HepG2 (cell line): ENCODE data around the gene ATP6V0D1. TPM values are rescaled to one million over a fixed set of nuclear protein-coding genes. Genes with fewer than 3 reads are reported as not detected.

Experiments
- ATRX ChIP-seq: sonication (generic); formaldehyde crosslinking; IDR thresholded peaks from 2 replicates; pipeline ENCODE4 v1.4.0; 2020; ENCODE audit warnings: missing genetic modification reagents, borderline replicate concordance
- BCL3 ChIP-seq: sonication (generic); formaldehyde crosslinking; IDR thresholded peaks from 2 replicates; pipeline ENCODE4 v1.5.1; 2020; ENCODE audit warnings: mild to moderate bottlenecking, missing genetic modification reagents, moderate library complexity
- BRD4 ChIP-seq: sonication (generic); formaldehyde crosslinking; IDR thresholded peaks from 2 replicates; pipeline ENCODE4 v1.4.0; 2020; ENCODE audit warnings: missing genetic modification reagents
- CEBPB ChIP-seq: IDR thresholded peaks from 2 replicates; pipeline ENCODE4 v1.6.1; 2011; ENCODE audit warnings: low read depth, low read length, improper control_type of control experiment, borderline replicate concordance
- HINFP ChIP-seq: sonication (generic); formaldehyde crosslinking; IDR thresholded peaks from 2 replicates; pipeline ENCODE4 v1.4.0; 2020; ENCODE audit warnings: low read depth, mild to moderate bottlenecking, missing genetic modification reagents
- NR2F1 ChIP-seq, 2 experiments: fragments of 450-650 bp in 1 of 2; formaldehyde crosslinking in 1 of 2; IDR thresholded peaks; 2 replicates each; pipeline versions ENCODE4 v1.5.0 to v1.6.1; 2016 to 2020; ENCODE audit warnings: mild to moderate bottlenecking in 1 of 2, missing compliant biosample characterization in 1 of 2, missing genetic modification reagents in 1 of 2, moderate library complexity in 1 of 2
- PAX8 ChIP-seq: sonication (generic); formaldehyde crosslinking; IDR thresholded peaks from 2 replicates; pipeline ENCODE4 v1.8.0; 2022; ENCODE audit warnings: mild to moderate bottlenecking, missing genetic modification reagents, borderline replicate concordance
- PITX1 ChIP-seq: sonication (generic); formaldehyde crosslinking; IDR thresholded peaks from 2 replicates; pipeline ENCODE4 v1.5.1; 2020; ENCODE audit warnings: mild to moderate bottlenecking, missing genetic modification reagents
- RFX3 ChIP-seq: IDR thresholded peaks from 2 replicates; pipeline ENCODE4 v1.6.1; 2016; ENCODE audit warnings: missing biosample characterization, missing genetic modification reagents
- SOX6 ChIP-seq, 2 experiments: fragments of 450-650 bp in 1 of 2; sonication (generic) in 1 of 2; formaldehyde crosslinking in 1 of 2; IDR thresholded peaks; 2 replicates each; pipeline versions ENCODE4 v1.4.0 to v1.6.1; 2017 to 2020; ENCODE audit warnings: antibody characterized with exemption in 1 of 2, mild to moderate bottlenecking in 1 of 2, missing genetic modification reagents in 1 of 2
- TAF15 ChIP-seq: fragments of 200-400 bp; formaldehyde crosslinking; IDR thresholded peaks from one replicate; pipeline ENCODE4 v1.6.1; 2018; ENCODE audit warnings: mild to moderate bottlenecking, low read depth, low read length; ENCODE audit not compliant: poor library complexity, severe bottlenecking
- TBX3 ChIP-seq: fragments of 450-650 bp; IDR thresholded peaks from 2 replicates; pipeline ENCODE4 v1.6.1; 2017; ENCODE audit warnings: antibody characterized with exemption, mild to moderate bottlenecking, inconsistent platforms, borderline replicate concordance
- ZNF337 ChIP-seq: sonication (generic); formaldehyde crosslinking; IDR thresholded peaks from 2 replicates; pipeline ENCODE4 v1.5.1; 2020; ENCODE audit warnings: missing genetic modification reagents, low read depth, mild to moderate bottlenecking, borderline replicate concordance
- ZNF34 ChIP-seq: sonication (generic); formaldehyde crosslinking; IDR thresholded peaks from 2 replicates; pipeline ENCODE4 v1.4.0; 2020; ENCODE audit warnings: mild to moderate bottlenecking, missing genetic modification reagents, borderline replicate concordance
- ZNF547 ChIP-seq: sonication (generic); formaldehyde crosslinking; IDR thresholded peaks from 2 replicates; pipeline ENCODE4 v1.5.1; 2020; ENCODE audit warnings: mild to moderate bottlenecking, missing genetic modification reagents
- ZNF772 ChIP-seq: sonication (generic); formaldehyde crosslinking; IDR thresholded peaks from 2 replicates; pipeline ENCODE4 v1.5.0; 2020; ENCODE audit warnings: mild to moderate bottlenecking, missing genetic modification reagents
- ZSCAN21 ChIP-seq: sonication (generic); formaldehyde crosslinking; IDR thresholded peaks from 2 replicates; pipeline ENCODE4 v1.8.0; 2022; ENCODE audit warnings: mild to moderate bottlenecking, missing genetic modification reagents, moderate library complexity, borderline replicate concordance
- polyA plus RNA-seq, 8 experiments: library from polyadenylated mRNA; depleted of rRNA in 3 of 8; stranded (reverse) in 7 of 8; unstranded in 1 of 8; fragments of >200 nt; fragmentation: Illumina TruSeq in 4 of 8; extraction: Trizol in 4 of 8; gene quantifications; 2 replicates each; pipeline versions ENCODE4 v1.2.1 to v1.2.3, GENCODE V29; 2011 to 2016; ENCODE audit warnings: low read depth in 4 of 8, missing spikeins in 1 of 8, mixed read lengths in 1 of 8; ENCODE audit not compliant: insufficient read depth in 1 of 8
- total RNA-seq, 5 experiments: library from RNA; depleted of rRNA; stranded (reverse); fragments of >200 nt; fragmentation: Illumina TruSeq; extraction: Trizol; gene quantifications; 2 replicates each; pipeline ENCODE4 v1.2.3, GENCODE V29; 2016; ENCODE audit warnings: low read depth in 1 of 5
- TF ChIP-seq, protein P1 (sequence below): sonication (generic); formaldehyde crosslinking; IDR thresholded peaks from 2 replicates; pipeline ENCODE4 v1.4.0; 2020; ENCODE audit warnings: mild to moderate bottlenecking, low read depth, missing genetic modification reagents
- TF ChIP-seq, protein P2 (sequence below): IDR thresholded peaks from 2 replicates; pipeline ENCODE4 v1.6.1; 2016; ENCODE audit warnings: mild to moderate bottlenecking
- TF ChIP-seq, protein P3 (sequence below): sonication (generic); formaldehyde crosslinking; IDR thresholded peaks from 2 replicates; pipeline ENCODE4 v1.4.0; 2020; ENCODE audit warnings: missing genetic modification reagents

The ATP6V0D1 gene
- total and polyA plus RNA-seq, 2 of the 13 experiments (the other 11 are each of a cell fraction or from before 2014, with no cell fraction given), result 51.1 to 61.3 TPM

GRCh38 chr16:67445913-67446907, 34.7 kb downstream of the ATP6V0D1 start (continued):
- TF ChIP-seq, protein P1, sequence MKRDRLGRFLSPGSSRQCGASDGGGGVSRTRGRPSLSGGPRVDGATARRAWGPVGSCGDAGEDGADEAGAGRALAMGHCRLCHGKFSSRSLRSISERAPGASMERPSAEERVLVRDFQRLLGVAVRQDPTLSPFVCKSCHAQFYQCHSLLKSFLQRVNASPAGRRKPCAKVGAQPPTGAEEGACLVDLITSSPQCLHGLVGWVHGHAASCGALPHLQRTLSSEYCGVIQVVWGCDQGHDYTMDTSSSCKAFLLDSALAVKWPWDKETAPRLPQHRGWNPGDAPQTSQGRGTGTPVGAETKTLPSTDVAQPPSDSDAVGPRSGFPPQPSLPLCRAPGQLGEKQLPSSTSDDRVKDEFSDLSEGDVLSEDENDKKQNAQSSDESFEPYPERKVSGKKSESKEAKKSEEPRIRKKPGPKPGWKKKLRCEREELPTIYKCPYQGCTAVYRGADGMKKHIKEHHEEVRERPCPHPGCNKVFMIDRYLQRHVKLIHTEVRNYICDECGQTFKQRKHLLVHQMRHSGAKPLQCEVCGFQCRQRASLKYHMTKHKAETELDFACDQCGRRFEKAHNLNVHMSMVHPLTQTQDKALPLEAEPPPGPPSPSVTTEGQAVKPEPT, result no peak; the same call in 1 of the 2 replicates
- TF ChIP-seq NR2F1 (CRISPR knock-in tag; IDR thresholded peaks at IDR 0.05) (peak; percentile 43 to 54; a peak in 3 of 4 replicates), ZSCAN21 (peak; percentile 73; the same call in 1 of the 2 replicates), ZNF34 (CRISPR knock-in tag) (no peak), RFX3 (CRISPR knock-in tag) (no peak), CEBPB (peak; percentile 53; the same call in 1 of the 2 replicates), PAX8 (no peak), BCL3 (peak; percentile 3; the same call in 1 of the 2 replicates), ATRX (no peak), ZNF337 (CRISPR knock-in tag) (no peak), ZNF547 (no peak; the same call in 1 of the 2 replicates), BRD4 (no peak; the same call in 1 of the 2 replicates), SOX6 (IDR thresholded peaks at IDR 0.05) (no peak), SOX6 (CRISPR knock-in tag; IDR thresholded peaks at IDR 0.05) (peak; percentile 87), ZNF772 (peak; percentile 93), TAF15 (peak; percentile 83), HINFP (CRISPR knock-in tag) (no peak), TBX3 (peak; percentile 47; the same call in 1 of the 2 replicates), PITX1 (CRISPR knock-in tag) (peak; percentile 74; the same call in 1 of the 2 replicates)
- TF ChIP-seq, protein P2, sequence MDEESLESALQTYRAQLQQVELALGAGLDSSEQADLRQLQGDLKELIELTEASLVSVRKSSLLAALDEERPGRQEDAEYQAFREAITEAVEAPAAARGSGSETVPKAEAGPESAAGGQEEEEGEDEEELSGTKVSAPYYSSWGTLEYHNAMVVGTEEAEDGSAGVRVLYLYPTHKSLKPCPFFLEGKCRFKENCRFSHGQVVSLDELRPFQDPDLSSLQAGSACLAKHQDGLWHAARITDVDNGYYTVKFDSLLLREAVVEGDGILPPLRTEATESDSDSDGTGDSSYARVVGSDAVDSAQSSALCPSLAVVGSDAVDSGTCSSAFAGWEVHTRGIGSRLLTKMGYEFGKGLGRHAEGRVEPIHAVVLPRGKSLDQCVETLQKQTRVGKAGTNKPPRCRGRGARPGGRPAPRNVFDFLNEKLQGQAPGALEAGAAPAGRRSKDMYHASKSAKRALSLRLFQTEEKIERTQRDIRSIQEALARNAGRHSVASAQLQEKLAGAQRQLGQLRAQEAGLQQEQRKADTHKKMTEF (CRISPR knock-in tag), result peak; percentile 47; the same call in 1 of the 2 replicates
- TF ChIP-seq, protein P3, sequence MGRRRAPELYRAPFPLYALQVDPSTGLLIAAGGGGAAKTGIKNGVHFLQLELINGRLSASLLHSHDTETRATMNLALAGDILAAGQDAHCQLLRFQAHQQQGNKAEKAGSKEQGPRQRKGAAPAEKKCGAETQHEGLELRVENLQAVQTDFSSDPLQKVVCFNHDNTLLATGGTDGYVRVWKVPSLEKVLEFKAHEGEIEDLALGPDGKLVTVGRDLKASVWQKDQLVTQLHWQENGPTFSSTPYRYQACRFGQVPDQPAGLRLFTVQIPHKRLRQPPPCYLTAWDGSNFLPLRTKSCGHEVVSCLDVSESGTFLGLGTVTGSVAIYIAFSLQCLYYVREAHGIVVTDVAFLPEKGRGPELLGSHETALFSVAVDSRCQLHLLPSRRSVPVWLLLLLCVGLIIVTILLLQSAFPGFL (CRISPR knock-in tag), result no peak
